ENCODE measurements around the gene CCDC73. TPM values are rescaled to one million over a fixed set of nuclear protein-coding genes. Genes with fewer than 3 reads are reported as not detected.

Gene CCDC73
- total and polyA plus RNA-seq, 2 donors from 2014 or later = 0.25 to 0.47 TPM

- FAIRE-seq = no peak
- Histone ChIP-seq H3K27me3 (ENCODE audit: control insufficient read depth, insufficient read depth, low read length) (no peaks in the 10 kb centered on the region), H3K27ac (ENCODE audit: low read depth in 2 of 2, low read length in 2 of 2) (no peak overlapping the region), H3K36me3 (ENCODE audit: control insufficient read depth in 2 of 3, insufficient read depth in 3 of 3, low read length in 3 of 3) (no peaks in the 10 kb centered on the region), H3K4me3 (ENCODE audit: low read length in 3 of 3) (no peak overlapping the region), H3K9ac (ENCODE audit: low read length in 3 of 3) (no peak overlapping the region), H3K4me1 (ENCODE audit: control insufficient read depth in 2 of 3, insufficient read depth in 2 of 3, low read depth in 1 of 3, low read length in 3 of 3) (no peaks in the 10 kb centered on the region), H3K9me3 (ENCODE audit: control insufficient read depth in 2 of 3, insufficient read depth in 1 of 3, low read length in 3 of 3) (peaks cover 0 to 12% (median 0%) of the 10 kb centered on the region in 3 donors)
- TF ChIP-seq CTCF (IDR thresholded peaks at IDR 0.05; ENCODE audit: borderline replicate concordance, extremely low read depth, insufficient read depth) = no peak
- DNase-seq = no peak
- intact Hi-C loops (cut with DNase I) = no loop called here
Observed at GRCh38 chr11:32706985-32707741, 87.3 kb downstream of the CCDC73 start.

- H3K4me1 ChIP-seq (ENCODE audit: control insufficient read depth in 2 of 3, insufficient read depth in 2 of 3, low read depth in 1 of 3, low read length in 3 of 3) = no peaks in the 10 kb centered on the region
- no peak for TF ChIP-seq CTCF (IDR thresholded peaks at IDR 0.05; ENCODE audit: borderline replicate concordance, extremely low read depth, insufficient read depth)
- no peaks in the 10 kb centered on the region for H3K27me3 ChIP-seq (ENCODE audit: control insufficient read depth, insufficient read depth, low read length)
- H3K4me3 ChIP-seq (ENCODE audit: low read length in 3 of 3) = no peak overlapping the region
- H3K9ac ChIP-seq (ENCODE audit: low read length in 3 of 3) = no peak overlapping the region
- no peaks in the 10 kb centered on the region for H3K36me3 ChIP-seq (ENCODE audit: control insufficient read depth in 2 of 3, insufficient read depth in 3 of 3, low read length in 3 of 3)
- no peak overlapping the region for H3K27ac ChIP-seq (ENCODE audit: low read depth in 2 of 2, low read length in 2 of 2)
- FAIRE-seq (no peak), DNase-seq (no peak)
- intact Hi-C loops (cut with DNase I) = no loop called here
- peaks cover 0 to 12% (median 0%) of the 10 kb centered on the region in 3 donors for H3K9me3 ChIP-seq (ENCODE audit: control insufficient read depth in 2 of 3, insufficient read depth in 1 of 3, low read length in 3 of 3)
Observed at GRCh38 chr11:32705309-32706033, 89.0 kb downstream of the CCDC73 start.

- H3K4me1 ChIP-seq (ENCODE audit: control insufficient read depth in 2 of 3, insufficient read depth in 2 of 3, low read depth in 1 of 3, low read length in 3 of 3) = no peaks in the 10 kb centered on the region
- no peak for FAIRE-seq
- intact Hi-C loops (cut with DNase I) = no loop called here
Observed at GRCh38 chr11:32704775-32705174, 89.7 kb downstream of the CCDC73 start.

More at GRCh38 chr11:32704775-32705174, 89.7 kb downstream of the CCDC73 start:
- H3K4me3 ChIP-seq (ENCODE audit: low read length in 3 of 3) = no peak overlapping the region
- H3K9me3 ChIP-seq (ENCODE audit: control insufficient read depth in 2 of 3, insufficient read depth in 1 of 3, low read length in 3 of 3) = peaks cover 0 to 12% (median 0%) of the 10 kb centered on the region in 3 donors
- H3K27ac ChIP-seq (ENCODE audit: low read depth in 2 of 2, low read length in 2 of 2) = no peak overlapping the region
- no peaks in the 10 kb centered on the region for H3K27me3 ChIP-seq (ENCODE audit: control insufficient read depth, insufficient read depth, low read length)
- no peak for TF ChIP-seq CTCF (IDR thresholded peaks at IDR 0.05; ENCODE audit: borderline replicate concordance, extremely low read depth, insufficient read depth)
- no peak for DNase-seq
- no peaks in the 10 kb centered on the region for H3K36me3 ChIP-seq (ENCODE audit: control insufficient read depth in 2 of 3, insufficient read depth in 3 of 3, low read length in 3 of 3)
- no peak overlapping the region for H3K9ac ChIP-seq (ENCODE audit: low read length in 3 of 3)

Measured in kidney (tissue), 14 donors.